ENCODE results near the gene TMEM115. TPM values are rescaled to one million over a fixed set of nuclear protein-coding genes. Genes with fewer than 3 reads are reported as not detected.

TMEM115 gene
- total and polyA plus RNA-seq, 2 of the 13 experiments (the other 11 are each of a cell fraction or from before 2014, with no cell fraction given), result 22.1 to 30.7 TPM

- TF ChIP-seq CTCF (CRISPR knock-in tag; IDR thresholded peaks at IDR 0.05), result peak; percentile 52
- TF ChIP-seq ZNF343 (CRISPR knock-in tag; IDR thresholded peaks at IDR 0.05), result no peak
- no peak for TF ChIP-seq PAX8 (CRISPR knock-in tag; IDR thresholded peaks at IDR 0.05; ENCODE audit: borderline replicate concordance)
- no peak for TF ChIP-seq ZFP36 (IDR thresholded peaks at IDR 0.05; ENCODE audit: borderline replicate concordance, low read depth, low read length, partially characterized antibody)
- no peak for TF ChIP-seq USF2 (IDR thresholded peaks at IDR 0.05; ENCODE audit: low read depth, low read length)
- TF ChIP-seq USF2 (CRISPR knock-in tag; IDR thresholded peaks at IDR 0.05; ENCODE audit: borderline replicate concordance), result no peak
- no peak for TF ChIP-seq ZNF670 (CRISPR knock-in tag; IDR thresholded peaks at IDR 0.05; ENCODE audit: borderline replicate concordance)
- TF ChIP-seq GABPB1 (CRISPR knock-in tag; IDR thresholded peaks at IDR 0.05), result no peak
- TF ChIP-seq ZFX (CRISPR knock-in tag; IDR thresholded peaks at IDR 0.05; ENCODE audit: low read depth), result peak; percentile 29; the same call in 1 of the 2 replicates
- TF ChIP-seq ZNF770 (CRISPR knock-in tag; IDR thresholded peaks at IDR 0.05), result no peak
- no peak for TF ChIP-seq RCOR2 (CRISPR knock-in tag; IDR thresholded peaks at IDR 0.05)
Measured at GRCh38 chr3:50355829-50356552, 3.3 kb downstream of the TMEM115 start (continued).

All from HepG2 (cell line).